ENCODE results near the gene ANKRD24.
"Not testable (repeated sequence)": the region's sequence is repeated elsewhere in the genome, so short reads cannot be mapped to it uniquely, and the experiment has no call there.

The ANKRD24 gene

DNA sequence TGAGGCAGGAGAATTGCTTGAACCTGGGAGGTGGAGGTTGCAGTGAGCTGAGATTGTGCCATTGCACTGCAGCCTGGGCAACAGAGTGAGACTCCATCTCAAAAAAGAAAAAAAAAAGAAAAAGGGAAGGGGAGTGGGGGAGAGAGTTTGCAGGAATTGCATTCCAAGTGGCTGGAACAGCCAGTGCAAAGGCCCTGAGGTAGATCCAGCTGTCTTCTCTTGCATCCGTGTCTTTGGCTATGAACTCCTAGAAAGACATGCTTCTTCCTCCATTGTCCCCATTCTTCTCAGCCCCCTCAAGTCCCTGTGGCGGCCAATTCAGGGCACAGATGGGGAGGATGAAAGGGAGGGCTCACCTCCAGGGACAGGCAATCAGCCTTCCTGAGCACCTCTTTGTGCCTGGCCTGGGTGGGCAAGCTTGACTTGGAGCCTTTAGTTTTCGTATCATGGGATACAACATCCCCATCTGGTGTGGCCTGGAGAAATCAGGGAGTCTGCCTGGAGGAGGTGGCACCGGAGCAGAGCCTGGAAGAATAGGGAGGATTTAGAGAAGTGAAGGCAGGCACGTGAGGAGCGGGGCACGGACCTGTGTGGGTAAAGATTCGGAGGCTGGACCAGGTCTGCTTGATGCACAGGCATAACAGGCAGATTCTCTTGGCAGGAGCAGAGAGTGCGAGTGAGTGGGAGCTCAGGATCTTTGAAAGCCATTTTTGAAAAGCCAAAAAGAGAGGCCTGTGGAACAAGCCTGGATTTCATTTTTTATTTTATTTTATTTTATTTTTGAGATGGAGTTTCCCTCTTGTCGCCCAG, 5.0 kb downstream of the ANKRD24 start:
- Histone ChIP-seq H3K79me2 (ENCODE audit: insufficient read depth, low read length) (no peaks in the 10 kb centered on the region), H3K36me3 (ENCODE audit: insufficient read depth, low read length) (no peaks in the 10 kb centered on the region), H3K9me2 (replicated peaks; ENCODE audit: low read depth, low read length) (no peaks in the 10 kb centered on the region), H2AFZ (ENCODE audit: low read length) (no peak overlapping the region), H3K4me3 (ENCODE audit: low read length, poor library complexity, severe bottlenecking) (no peak overlapping the region), H3K4me1 (ENCODE audit: insufficient read depth, low read length, poor library complexity, severe bottlenecking) (no peaks in the 10 kb centered on the region), H3K4me2 (ENCODE audit: low read depth, low read length, poor library complexity, severe bottlenecking) (no peak overlapping the region), H3K9ac (ENCODE audit: low read depth, low read length, poor library complexity, severe bottlenecking) (no peak overlapping the region), H3K9me3 (ENCODE audit: insufficient read depth, low read depth, low read length) (no peaks in the 10 kb centered on the region), H4K20me1 (ENCODE audit: insufficient read depth, low read length, poor library complexity, severe bottlenecking) (no peaks in the 10 kb centered on the region), H3K27me3 (ENCODE audit: insufficient read depth, low read length, poor library complexity, severe bottlenecking) (no peaks in the 10 kb centered on the region), H3F3A (ENCODE audit: low read depth) (no peaks in the 10 kb centered on the region)
- no peak for TF ChIP-seq EZH2phosphoT487 (IDR thresholded peaks at IDR 0.05; ENCODE audit: borderline replicate concordance)
- TF ChIP-seq, protein P1, sequence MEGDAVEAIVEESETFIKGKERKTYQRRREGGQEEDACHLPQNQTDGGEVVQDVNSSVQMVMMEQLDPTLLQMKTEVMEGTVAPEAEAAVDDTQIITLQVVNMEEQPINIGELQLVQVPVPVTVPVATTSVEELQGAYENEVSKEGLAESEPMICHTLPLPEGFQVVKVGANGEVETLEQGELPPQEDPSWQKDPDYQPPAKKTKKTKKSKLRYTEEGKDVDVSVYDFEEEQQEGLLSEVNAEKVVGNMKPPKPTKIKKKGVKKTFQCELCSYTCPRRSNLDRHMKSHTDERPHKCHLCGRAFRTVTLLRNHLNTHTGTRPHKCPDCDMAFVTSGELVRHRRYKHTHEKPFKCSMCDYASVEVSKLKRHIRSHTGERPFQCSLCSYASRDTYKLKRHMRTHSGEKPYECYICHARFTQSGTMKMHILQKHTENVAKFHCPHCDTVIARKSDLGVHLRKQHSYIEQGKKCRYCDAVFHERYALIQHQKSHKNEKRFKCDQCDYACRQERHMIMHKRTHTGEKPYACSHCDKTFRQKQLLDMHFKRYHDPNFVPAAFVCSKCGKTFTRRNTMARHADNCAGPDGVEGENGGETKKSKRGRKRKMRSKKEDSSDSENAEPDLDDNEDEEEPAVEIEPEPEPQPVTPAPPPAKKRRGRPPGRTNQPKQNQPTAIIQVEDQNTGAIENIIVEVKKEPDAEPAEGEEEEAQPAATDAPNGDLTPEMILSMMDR (conservative IDR thresholded peaks at IDR 0.05; ENCODE audit: low read length): no peak

DNA sequence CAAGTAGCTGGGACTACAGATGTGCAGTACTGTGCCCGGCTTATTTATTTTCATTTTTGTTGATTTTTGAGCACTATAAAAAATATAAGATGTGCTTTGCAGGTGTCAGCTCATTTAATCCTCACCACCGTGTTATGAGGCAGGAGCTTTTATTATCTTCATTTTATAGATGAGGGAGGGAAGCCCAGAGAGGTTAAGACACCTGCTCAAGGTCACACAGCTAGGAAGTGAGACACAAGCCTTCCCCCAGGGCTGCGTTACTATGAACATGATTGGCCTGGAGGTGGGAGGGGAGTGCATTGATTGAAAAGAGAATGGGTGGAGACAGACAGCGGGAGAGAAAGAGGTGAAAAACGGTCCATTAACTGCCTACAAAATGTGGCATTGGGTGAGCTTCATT, 7.2 kb downstream of the ANKRD24 start:
- no peak overlapping the region for H3K4me3 ChIP-seq (ENCODE audit: low read length, poor library complexity, severe bottlenecking)
- no peaks in the 10 kb centered on the region for H3K9me3 ChIP-seq (ENCODE audit: insufficient read depth, low read depth, low read length)
- H4K20me1 ChIP-seq (ENCODE audit: insufficient read depth, low read length, poor library complexity, severe bottlenecking): no peaks in the 10 kb centered on the region
- H3K27me3 ChIP-seq (ENCODE audit: insufficient read depth, low read length, poor library complexity, severe bottlenecking): no peaks in the 10 kb centered on the region
- no peak overlapping the region for H2AFZ ChIP-seq (ENCODE audit: low read length)
- H3K9me2 ChIP-seq (replicated peaks; ENCODE audit: low read depth, low read length): no peaks in the 10 kb centered on the region
- no peak for TF ChIP-seq EZH2phosphoT487 (IDR thresholded peaks at IDR 0.05; ENCODE audit: borderline replicate concordance)
- TF ChIP-seq, protein P1 (conservative IDR thresholded peaks at IDR 0.05; ENCODE audit: low read length): no peak
- H3F3A ChIP-seq (ENCODE audit: low read depth): no peaks in the 10 kb centered on the region
- no peaks in the 10 kb centered on the region for H3K79me2 ChIP-seq (ENCODE audit: insufficient read depth, low read length)
- no peaks in the 10 kb centered on the region for H3K4me1 ChIP-seq (ENCODE audit: insufficient read depth, low read length, poor library complexity, severe bottlenecking)
- H3K9ac ChIP-seq (ENCODE audit: low read depth, low read length, poor library complexity, severe bottlenecking): no peak overlapping the region
- H3K36me3 ChIP-seq (ENCODE audit: insufficient read depth, low read length): no peaks in the 10 kb centered on the region
- no peak overlapping the region for H3K4me2 ChIP-seq (ENCODE audit: low read depth, low read length, poor library complexity, severe bottlenecking)

DNA sequence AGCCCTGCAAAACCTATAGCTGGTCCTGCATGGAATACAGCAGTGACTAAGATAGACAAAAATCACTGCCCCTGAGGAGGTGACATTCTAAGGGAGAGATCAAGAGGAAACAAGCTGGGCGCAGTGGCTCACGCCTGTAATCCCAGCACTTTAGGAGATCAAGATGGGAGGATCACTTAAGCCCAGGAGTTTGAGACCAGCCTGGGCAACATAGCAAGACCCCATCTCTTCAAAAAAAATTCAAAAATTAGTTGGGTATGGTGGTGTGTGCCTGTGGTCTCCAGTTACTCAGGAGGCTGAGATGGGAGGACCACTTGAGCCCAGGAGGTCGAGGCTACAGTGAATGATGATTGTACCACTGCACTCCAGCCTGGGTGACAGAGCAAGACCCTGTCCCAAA, 10.0 kb downstream of the ANKRD24 start:
- H3F3A ChIP-seq (ENCODE audit: low read depth); H2AFZ ChIP-seq (ENCODE audit: low read length); H3K36me3 ChIP-seq (ENCODE audit: insufficient read depth, low read length); H3K9ac ChIP-seq (ENCODE audit: low read depth, low read length, poor library complexity, severe bottlenecking); H3K9me2 ChIP-seq (replicated peaks; ENCODE audit: low read depth, low read length); H4K20me1 ChIP-seq (ENCODE audit: insufficient read depth, low read length, poor library complexity, severe bottlenecking); H3K4me3 ChIP-seq (ENCODE audit: low read length, poor library complexity, severe bottlenecking); H3K4me2 ChIP-seq (ENCODE audit: low read depth, low read length, poor library complexity, severe bottlenecking); H3K9me3 ChIP-seq (ENCODE audit: insufficient read depth, low read depth, low read length); H3K4me1 ChIP-seq (ENCODE audit: insufficient read depth, low read length, poor library complexity, severe bottlenecking); H3K27me3 ChIP-seq (ENCODE audit: insufficient read depth, low read length, poor library complexity, severe bottlenecking); H3K79me2 ChIP-seq (ENCODE audit: insufficient read depth, low read length): not testable (repeated sequence)

DNA sequence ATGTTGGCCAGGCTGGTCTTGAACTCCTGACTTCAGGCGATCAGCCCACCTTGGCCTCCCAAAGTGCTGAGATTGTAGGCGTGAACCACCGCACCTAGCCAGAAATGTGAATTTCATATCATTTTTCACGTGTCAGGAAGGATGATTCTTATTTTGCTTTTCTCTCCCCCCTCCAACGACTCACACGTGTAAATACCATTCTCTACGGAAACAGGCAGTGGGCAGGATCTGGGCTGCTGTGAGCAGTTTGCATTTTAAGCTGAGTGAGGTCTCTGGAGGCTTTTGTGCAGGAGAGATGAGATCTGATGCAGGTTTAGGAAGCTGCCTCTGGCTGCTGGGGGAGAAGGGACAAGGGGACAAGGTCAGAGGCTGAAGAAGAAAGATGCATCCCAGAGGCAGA, 11.9 kb downstream of the ANKRD24 start:
- H3K36me3 ChIP-seq (ENCODE audit: insufficient read depth, low read length): no peaks in the 10 kb centered on the region
- H3K4me3 ChIP-seq (ENCODE audit: low read length, poor library complexity, severe bottlenecking): no peak overlapping the region
- H3K9ac ChIP-seq (ENCODE audit: low read depth, low read length, poor library complexity, severe bottlenecking): no peak overlapping the region
- no peak overlapping the region for H2AFZ ChIP-seq (ENCODE audit: low read length)
- no peak overlapping the region for H3K4me2 ChIP-seq (ENCODE audit: low read depth, low read length, poor library complexity, severe bottlenecking)
- no peaks in the 10 kb centered on the region for H3K79me2 ChIP-seq (ENCODE audit: insufficient read depth, low read length)
- no peaks in the 10 kb centered on the region for H3F3A ChIP-seq (ENCODE audit: low read depth)
- TF ChIP-seq, protein P1 (conservative IDR thresholded peaks at IDR 0.05; ENCODE audit: low read length): no peak
- TF ChIP-seq EZH2phosphoT487 (IDR thresholded peaks at IDR 0.05; ENCODE audit: borderline replicate concordance): no peak
- no peaks in the 10 kb centered on the region for H3K27me3 ChIP-seq (ENCODE audit: insufficient read depth, low read length, poor library complexity, severe bottlenecking)
- no peaks in the 10 kb centered on the region for H4K20me1 ChIP-seq (ENCODE audit: insufficient read depth, low read length, poor library complexity, severe bottlenecking)
- no peaks in the 10 kb centered on the region for H3K9me3 ChIP-seq (ENCODE audit: insufficient read depth, low read depth, low read length)
- no peaks in the 10 kb centered on the region for H3K9me2 ChIP-seq (replicated peaks; ENCODE audit: low read depth, low read length)
- H3K4me1 ChIP-seq (ENCODE audit: insufficient read depth, low read length, poor library complexity, severe bottlenecking): no peaks in the 10 kb centered on the region
